C4-2B (cell line): ENCODE results near the gene SMIM14.

ENCODE experiments used
- CTCF ChIP-seq: fragments of 450-650 bp; conservative IDR thresholded peaks from 2 replicates; pipeline ENCODE4 v1.5.1; 2017; ENCODE audit warnings: mild to moderate bottlenecking
- ZFX ChIP-seq: fragments of 450-650 bp; IDR thresholded peaks from 2 replicates; pipeline ENCODE4 v1.6.1; 2017

GRCh38 chr4:39660757-39661156, 22.1 kb upstream of the SMIM14 start:
- TF ChIP-seq CTCF, result no peak
- TF ChIP-seq ZFX, result no peak
